HG03439 (cell line): ENCODE results near the gene RNF145.
A peak's percentile ranks its signal among the peaks of the same experiment; 100 is the strongest.

Experiments used
- ATAC-seq: cut with Tn5 transposase; IDR thresholded peaks from one replicate; pipeline ENCODE4 v1.9.1; 2021; ENCODE audit warnings: mild to moderate bottlenecking, moderate library complexity; ENCODE audit not compliant: unreplicated experiment

RNF145 gene

DNA sequence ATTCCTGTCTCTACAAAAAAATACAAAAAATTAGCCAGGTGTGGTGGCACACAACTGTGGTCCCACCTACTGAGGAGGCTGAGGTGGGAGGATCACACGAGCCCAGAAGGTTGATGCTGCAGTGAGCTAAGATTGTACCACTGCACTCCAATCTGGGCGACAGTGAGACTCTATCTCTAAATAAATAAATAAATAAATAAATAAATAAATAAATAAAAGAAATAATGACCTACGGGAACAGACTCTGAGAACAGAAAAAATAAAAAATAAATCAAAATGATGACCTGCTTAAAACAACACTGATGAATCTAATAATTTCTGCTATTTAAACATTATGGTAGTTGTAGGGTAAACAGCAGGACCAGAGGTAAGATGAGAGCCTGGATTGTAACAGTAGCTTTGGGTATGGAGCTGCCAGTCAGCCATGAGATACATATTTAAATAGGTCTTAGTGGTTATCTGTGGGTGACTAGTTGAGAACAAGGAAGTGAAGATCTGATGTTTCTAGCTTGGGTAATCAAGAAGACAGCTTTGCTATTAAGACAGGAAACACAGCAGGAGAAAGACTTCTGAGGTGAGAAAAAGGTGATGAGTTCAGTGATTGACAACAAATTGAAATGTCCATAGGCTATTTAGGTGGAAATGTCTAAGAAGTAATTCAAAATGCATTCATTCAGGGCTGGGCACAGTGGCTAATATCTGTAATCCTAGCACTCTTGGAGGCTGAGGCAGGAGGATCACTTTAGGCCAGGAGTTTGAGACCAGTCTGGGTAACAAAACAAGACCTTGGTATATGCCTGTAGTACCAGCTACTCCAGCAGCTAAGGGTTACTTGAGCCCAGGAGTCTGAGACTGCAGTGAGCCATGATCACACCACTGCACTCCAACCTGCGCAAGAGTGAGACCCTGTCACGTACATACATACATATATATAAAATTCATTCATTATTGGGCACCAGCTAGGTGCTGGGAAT lies 11.0 kb downstream of the RNF145 start:
- peak; percentile 91 for ATAC-seq

GRCh38 chr5:159195775-159196174 lies 13.6 kb downstream of the RNF145 start:
- ATAC-seq, result no peak

DNA sequence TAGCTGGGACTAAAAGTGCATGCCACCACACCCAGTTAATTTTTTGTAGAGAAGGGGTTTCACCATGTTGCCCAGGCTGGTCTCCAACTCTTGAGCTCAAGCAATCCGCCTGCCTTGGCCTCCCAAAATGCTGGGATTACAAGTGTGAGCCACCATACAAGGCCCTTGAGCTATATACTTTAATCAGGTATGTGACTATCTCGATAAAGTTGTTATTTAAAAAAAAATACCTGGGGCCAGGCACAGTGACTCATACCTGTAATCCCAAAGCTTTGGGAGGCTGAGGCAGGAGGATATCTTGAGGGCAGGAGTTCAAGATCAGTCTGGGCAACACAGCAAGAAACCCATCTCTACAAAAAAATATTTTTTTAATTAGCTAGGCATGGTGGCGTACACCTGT lies 19.2 kb downstream of the RNF145 start:
- no peak for ATAC-seq

DNA sequence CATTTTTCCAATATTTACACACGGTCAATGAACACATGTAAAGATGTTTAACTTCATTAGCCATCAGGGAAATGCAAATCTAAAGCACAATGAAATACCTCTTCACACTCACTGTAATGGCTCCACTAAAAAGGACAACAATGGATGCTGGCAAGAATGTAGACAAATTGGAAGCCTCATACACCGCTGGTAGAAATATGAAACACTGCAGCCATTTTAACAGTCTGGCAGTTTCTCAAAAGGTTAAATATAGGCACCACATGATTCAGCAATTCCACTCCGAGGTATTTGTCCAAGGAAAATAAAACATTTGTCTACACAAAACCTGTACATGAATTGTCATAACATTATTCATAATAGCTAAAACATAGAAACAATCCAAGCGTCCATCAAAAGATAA lies 20.0 kb downstream of the RNF145 start:
- no peak for ATAC-seq

DNA sequence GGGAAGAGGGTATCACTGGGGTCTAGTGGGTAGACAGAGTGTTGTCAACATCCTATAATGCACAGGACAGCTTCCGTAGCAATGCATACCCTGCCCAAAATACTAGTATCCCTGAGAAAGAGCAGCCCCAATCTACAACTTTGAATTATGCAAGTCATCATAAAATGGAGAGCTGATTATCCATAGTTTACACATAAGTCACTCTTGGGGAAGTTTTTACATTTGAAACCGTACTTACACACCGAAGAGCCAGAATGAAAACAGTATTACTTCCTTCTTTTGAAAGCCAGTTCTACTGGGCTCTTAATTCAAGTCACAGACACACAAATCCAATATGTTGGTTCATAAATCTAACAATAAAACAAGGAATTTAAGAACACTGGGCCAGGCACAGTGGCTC lies 21.6 kb downstream of the RNF145 start:
- ATAC-seq, result no peak

- ATAC-seq, result no peak
Measured at GRCh38 chr5:159186319-159186718, 23.0 kb downstream of the RNF145 start.

DNA sequence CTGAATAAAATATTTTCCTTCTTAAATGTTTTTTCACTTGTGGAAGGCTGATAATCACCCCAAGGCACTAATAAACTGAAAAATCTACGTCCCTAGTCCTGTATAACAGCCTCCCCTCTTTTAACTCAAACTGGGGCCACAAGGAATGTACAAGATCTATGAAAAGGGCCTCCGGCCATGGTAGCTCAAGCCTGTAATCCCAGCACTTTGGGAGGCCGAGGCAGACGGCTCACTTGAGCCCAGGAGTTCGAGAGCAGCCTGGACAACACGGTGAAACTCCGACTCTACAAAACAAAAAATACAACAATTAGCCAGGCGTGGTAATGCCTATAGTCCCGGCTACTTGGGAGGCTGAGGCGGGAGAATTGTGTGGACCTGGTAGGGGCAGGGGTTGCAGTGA lies 23.6 kb downstream of the RNF145 start:
- no peak for ATAC-seq

- peak; percentile 48 for ATAC-seq
Measured at GRCh38 chr5:159184858-159185381, 24.4 kb downstream of the RNF145 start.

DNA sequence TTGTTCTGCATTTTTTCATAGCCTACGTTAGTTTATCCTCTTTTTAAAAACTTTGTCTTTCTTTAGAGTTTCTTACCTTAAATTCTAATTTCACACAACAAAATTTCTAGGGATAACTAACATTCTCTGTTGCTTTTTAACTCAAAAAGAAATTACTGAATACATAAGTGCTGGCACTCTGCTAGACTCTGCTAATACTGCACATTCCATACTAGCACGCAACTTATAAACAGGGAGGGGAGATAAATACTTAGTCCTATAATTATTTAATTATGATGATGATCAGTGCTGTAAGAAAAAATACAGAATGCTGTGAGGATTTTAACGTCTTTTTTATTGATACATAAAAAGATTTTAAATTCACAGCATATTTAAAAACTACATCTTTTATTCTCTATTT lies 25.1 kb downstream of the RNF145 start:
- no peak for ATAC-seq

- no peak for ATAC-seq
Measured at GRCh38 chr5:159183247-159183646, 26.1 kb downstream of the RNF145 start.

- ATAC-seq, result no peak
Measured at GRCh38 chr5:159182691-159183090, 26.7 kb downstream of the RNF145 start.

GRCh38 chr5:159181651-159182050 lies 27.7 kb downstream of the RNF145 start:
- no peak for ATAC-seq

- no peak for ATAC-seq
Measured at GRCh38 chr5:159181152-159181551, 28.2 kb downstream of the RNF145 start.

DNA sequence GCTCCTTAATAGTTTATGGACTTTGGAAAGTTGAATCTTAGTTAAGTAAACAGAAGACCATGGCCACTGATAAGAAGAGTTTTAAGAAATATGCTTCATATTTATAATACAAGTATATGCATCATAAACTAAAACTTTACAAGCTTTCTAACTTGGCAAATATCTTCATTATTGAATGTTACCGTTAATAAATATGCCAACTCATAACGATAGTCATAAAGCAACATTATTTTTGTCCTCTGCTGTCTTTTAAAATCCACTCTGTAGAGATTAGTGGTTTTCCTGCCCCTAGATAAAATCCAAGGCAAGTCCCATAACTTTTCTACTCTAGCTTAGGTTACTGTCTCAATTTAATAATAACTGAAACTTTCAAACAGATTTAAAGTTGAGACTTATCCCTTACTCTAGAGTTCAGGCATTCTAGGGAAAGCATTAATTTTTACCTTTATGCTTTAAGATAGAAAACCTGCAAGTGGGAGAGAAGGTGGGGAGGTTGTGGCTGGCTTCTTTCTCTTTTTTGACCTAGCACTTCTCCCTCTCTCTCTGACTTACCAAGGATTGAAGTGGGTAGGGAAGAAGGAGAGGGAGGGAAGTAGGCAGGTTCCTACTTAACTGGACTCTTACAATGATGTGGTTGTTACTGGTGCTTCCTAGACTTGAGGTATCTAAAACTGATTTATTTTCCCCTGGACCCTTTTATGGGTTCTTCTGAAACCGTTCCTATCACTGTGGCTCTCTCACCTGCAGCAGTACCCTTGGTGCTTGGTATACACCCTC lies 29.6 kb downstream of the RNF145 start:
- ATAC-seq, result no peak

DNA sequence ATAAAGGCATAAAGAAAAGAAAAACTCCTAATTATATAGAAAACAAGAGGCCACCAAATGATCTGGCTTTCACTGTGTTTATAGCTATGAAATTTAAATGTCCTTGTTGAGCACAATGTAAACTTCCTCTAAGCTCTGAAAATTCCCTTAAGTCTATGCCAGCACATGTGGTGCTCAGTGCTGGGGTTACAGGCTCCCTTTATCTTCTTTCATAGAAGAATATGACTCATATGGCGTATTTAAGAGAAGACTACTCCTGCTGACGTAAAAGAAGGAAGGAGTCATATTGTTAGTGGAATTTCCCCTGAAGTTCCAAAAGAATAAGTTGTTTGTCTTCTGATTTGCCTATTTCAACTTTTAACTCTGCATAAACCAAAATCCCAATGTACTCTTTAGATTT lies 30.4 kb downstream of the RNF145 start:
- ATAC-seq, result peak; percentile 53

DNA sequence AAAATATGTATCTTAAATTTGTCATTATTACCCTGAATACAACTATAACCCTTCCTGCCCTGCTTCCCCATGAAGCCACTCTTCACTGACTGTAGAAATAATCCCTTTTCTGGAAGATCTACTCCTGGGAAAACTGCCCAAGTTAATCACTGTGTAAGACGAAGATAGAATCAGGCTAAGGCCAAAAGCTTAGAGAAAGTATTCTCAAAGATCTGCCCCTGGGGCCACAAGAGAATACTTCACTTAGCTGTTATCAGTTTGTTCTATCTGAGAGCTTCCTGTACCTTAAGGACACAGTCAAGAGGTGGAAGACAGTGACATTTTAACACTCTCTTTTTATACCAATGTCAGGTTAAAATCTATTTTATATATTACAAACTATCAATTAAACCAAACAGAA lies 33.8 kb downstream of the RNF145 start:
- ATAC-seq, result no peak

DNA sequence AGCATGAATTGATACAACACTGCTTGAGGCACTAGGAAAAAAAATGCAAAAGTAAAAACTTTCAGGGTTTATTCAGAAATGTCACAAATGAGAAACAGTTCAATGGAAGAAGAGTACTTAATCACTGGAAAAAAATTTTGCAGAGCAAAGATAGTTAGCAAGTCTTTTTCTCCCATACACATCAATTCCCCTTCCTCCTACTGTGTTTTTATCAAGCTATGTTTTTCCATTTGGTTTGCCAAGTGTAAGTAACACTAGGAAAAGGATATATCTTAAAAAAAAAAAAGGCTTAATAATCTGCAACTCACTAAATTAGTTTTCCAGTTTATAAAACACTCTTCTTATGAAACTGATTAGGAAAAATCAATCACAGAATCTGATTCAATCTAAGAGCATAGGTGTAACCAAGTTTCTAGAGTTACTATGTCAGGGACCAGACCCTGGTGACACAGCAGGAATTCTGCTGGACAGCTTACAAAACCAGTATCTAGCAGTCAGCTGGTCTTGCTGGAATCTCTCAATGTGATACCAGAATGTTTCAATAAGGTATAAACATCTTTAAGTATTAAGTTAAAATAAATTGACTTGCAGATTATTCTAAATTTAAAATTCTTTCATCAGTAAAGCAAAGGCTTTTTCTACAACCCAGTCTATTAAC lies 34.7 kb downstream of the RNF145 start:
- ATAC-seq, result no peak

DNA sequence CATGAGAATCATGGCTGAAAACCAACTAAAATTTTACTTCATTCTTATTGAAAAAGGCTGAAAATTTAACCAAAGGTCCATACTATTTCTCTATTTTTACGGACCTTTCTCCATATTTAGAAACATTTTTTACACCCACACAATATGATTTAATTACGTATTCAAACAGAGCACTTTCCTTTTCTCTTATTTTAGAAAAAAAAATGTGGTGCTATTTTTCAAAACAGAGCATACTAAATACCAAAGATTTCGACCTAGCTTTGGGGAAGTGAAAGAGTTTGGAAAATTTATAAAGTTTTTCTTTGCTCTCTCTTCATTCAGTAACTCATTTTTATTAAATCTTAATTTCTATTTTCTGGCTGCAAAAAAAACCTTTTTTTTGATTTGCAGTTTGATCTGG lies 38.1 kb downstream of the RNF145 start:
- no peak for ATAC-seq

GRCh38 chr5:159170021-159170420 lies 39.3 kb downstream of the RNF145 start:
- no peak for ATAC-seq

- ATAC-seq, result no peak
Measured at GRCh38 chr5:159166416-159166815, 42.9 kb downstream of the RNF145 start.

DNA sequence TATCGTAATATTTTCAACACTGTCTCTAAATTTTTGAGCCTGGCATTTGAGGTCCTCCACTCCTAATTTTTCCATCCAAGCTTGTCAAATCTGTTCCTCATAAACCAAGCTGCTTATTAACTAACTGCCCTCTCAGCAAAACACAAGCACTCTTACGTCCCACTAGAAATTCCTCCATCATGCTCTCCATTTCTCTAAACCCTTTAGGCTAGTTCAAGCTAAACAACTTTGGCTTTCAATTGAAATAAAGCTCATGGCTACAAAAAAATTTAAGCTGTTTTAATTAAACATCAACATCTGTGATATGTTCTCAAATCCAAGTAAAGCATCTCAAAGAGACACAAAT lies 45.7 kb downstream of the RNF145 start:
- no peak for ATAC-seq
